HG02798 (cell line): ENCODE results near the gene POLDIP2.
"Not testable (repeated sequence)": the region's sequence is repeated elsewhere in the genome, so short reads cannot be mapped to it uniquely, and the experiment has no call there.

ENCODE experiments used
- ATAC-seq: cut with Tn5 transposase; IDR thresholded peaks from one replicate; pipeline ENCODE4 v1.9.1; 2021; ENCODE audit warnings: mild to moderate bottlenecking; ENCODE audit not compliant: unreplicated experiment, poor library complexity

The POLDIP2 gene

DNA sequence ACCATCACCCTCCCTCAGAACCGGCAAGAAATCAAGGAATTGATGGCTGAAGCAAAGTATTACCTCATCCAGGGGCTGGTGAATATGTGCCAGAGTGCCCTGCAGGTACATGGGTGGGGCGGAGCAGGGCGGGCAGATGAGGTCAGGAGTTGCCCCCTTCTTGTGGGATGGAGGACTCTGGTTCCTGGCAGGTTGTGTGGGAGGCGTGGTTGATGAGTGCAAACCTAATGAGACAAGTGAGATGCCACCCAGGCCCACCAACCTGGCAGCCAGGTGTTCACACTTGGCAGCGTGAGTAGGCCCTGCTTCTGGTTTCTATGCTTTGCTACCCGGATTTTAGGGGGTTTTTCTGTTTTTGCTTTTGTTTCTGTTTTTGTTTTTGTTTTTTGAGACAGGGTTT is 17.0 kb downstream of the POLDIP2 start:
- ATAC-seq, result no peak

DNA sequence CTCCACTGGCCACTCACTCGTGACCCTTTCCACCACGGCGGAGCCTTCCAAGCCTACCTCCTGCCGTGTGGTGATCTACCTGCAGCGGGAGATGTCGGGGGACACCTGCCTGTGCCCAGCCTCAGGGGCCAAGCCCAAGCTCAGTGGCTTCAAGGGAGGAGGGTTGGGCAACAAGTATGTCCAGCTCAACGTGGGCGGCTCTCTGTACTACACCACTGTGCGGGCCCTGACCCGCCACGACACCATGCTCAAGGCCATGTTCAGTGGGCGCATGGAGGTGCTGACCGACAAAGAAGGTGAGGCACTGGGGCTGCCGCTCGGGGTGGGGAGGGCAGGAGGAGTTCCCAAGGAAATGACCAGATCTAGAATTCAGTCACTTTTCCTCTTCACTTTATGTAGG is 17.9 kb downstream of the POLDIP2 start:
- ATAC-seq, result no peak

DNA sequence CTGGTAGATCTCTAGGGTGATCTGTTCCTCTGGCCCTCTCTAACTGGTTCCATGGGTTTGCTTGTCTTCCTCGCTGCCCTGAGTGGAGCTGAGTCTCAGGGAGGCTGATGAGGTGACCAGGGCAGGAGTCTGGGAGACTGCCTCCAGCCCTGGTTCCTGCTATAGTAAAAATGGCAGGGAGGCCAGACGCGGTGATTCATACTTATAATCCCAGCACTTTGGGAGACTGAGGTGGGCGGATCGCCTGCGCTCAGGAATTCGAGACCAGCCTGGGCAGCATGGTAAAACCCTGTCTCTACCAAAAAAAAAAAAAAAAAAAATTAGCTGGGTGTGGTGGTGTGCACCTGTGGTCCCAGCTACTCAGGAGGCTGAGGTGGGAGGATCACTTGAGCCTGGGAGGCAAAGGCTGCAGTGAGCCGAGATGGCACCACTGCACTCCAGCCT is 18.5 kb downstream of the POLDIP2 start:
- not testable (repeated sequence) for ATAC-seq

DNA sequence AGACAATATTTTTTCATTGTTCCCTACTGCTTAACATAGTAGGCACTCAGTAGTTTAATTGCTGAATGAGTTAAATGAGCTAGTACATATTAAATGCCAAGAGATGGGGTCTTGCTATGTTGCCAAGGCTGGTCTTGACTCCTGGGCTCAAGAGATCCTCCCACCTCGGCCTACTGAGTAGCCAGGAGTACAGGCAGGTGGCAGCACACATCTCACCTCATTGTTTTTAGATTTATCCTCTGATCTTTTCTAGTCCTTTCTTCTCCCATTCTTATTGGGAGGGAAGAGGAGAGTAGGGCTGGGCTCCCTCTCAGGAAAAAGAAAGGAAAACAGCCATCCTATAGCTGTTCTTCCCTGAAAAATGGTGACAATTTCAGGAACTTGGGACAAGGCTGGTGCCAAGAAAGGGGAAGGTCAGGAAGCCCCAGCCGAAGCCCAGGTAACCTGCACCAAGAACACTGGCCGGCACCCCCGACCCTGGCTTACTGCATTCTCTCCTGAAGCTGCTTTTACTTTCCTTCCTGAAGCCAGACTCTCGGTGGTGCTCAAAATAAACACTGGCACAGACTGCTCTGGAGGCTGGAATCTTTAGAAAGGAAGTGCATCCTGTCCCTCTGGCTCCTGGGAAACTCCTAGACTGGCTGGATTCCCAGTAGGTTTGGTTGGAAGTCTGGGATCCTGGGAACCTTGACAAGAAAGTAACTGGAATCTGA is 19.1 kb downstream of the POLDIP2 start:
- ATAC-seq, result no peak

DNA sequence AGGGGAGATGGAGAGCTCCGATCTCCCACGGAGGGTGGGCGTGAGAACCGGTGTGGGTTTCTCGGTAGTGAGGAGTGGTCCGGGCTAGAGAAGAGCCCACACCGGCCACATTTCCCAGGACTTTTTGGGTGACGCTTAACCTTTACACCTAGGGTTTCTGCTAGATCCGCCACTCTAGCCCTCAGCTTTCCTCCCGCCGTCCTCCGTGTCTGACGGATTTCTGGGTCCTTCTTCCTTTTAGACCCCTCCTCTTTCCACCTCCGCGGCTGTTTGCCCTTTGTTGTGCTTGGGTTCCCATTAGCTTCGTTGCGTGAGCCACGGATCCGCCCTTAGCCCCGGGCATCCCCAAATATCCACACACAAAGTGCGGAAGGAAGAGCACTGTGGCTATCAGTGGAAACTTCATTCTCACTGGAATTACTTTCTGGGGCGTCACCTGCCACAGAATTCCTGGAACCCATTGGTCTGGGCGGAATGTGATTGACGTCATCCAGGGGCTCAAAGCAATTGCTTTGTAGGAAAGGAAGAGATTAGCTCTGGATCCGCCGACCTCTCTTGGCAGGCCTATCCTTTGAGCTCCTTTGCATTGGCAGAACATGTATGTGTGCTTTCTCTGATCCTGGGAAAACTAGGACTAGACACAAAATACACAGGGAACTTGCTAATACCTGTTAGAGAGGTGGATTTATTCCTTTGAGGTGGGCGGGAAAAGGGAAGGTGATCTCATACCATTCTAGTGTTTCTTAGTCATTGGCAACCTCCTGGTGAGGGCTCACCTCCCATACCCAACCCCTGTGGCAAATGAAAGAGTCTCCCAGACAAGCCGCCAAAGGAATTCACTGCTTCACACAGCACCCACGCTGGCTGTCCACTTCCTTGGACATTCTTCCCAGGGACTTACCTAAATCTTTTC is 21.1 kb downstream of the POLDIP2 start:
- no peak for ATAC-seq

DNA sequence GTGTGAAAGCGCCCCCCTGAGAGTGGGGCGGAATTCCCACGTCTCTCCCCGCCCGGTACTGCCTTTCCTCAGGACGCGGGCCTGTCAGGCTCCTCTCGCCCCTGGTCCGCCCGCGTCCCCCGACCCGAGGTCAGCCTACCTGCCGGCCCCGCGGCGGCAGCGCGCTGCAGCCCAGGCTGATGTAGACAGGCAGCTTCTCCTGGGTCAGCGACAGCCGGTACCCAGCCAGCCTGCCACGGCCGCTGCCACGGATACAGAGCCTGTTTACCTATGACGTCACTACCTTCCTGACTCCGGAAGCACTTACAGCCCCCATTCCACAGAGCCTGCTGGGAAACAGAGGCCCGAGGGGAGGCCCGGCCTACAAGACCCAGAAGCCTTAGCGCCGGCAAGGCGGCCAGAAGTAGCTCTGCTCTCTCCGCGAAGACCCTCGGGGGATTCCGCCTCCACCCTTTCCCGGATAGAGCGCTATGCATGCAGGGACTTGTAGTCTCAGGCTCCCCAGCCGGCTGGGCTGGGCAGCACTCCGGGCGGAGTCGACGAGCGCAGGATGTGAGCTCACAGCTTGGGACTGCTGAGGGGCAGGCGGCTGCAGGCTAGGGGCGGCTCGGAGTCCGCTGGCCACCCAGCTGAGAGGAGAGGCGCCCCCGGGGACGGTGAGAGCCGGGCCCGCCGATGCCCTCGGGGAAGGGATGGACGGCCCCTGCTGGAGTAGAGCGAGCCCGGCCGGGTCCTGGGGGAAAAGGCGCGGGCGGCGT is 21.9 kb downstream of the POLDIP2 start, which contains the start of the genes IFT20 and TNFAIP1:
IFT20 (minus strand) TSS at position 272 of the 758 bp plus-strand sequence. CDS start 3,487 bp downstream, outside the sequence.
TNFAIP1 (plus strand) TSS at position 561 of the 758 bp plus-strand sequence. CDS start 3,761 bp downstream, outside the sequence.
- ATAC-seq, result peak; percentile 96

DNA sequence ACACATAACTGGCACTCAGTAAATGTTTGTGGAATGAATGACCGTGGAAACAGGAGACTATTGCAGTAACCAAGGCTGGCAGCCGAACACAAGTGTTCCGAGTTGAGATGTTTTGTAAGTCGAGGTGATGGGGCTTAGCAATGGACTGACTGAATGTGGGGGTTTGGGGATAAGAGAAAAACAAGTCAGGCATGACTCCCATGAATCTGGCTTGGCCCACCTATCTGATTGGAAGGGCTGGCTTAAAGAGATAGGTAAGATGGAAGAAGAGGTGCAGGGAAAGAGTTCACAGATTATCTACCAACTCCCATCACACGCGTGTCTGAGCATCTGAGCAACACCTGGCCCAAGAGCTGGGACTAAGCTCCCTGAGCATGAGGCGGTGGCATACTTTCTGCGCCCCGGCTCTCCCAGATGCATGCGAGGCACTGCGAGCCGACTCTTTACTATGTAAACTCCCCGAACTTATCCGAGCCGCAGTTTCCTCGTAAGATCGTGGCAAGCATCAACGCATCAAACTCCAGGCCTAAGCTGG is 22.6 kb downstream of the POLDIP2 start:
- ATAC-seq, result no peak

DNA sequence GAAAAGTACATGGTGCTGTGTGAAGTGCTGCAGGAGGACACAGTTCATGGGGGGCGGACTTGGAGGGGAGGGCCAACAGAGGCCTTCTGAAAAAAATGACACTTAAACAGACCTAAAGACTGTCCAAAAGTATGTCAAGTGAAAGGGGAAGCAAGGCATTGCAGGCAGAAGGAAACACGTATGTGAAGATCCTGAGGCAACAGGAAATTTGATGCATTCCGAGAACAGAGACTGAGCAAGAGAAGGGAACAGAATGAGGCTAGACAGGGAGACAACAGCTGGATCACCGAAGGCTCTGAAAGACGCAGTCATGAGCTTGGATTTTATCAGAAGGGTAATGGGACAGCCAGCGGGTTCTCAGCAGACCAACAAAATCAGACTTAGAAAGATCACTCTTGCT is 23.2 kb downstream of the POLDIP2 start:
- ATAC-seq, result no peak

DNA sequence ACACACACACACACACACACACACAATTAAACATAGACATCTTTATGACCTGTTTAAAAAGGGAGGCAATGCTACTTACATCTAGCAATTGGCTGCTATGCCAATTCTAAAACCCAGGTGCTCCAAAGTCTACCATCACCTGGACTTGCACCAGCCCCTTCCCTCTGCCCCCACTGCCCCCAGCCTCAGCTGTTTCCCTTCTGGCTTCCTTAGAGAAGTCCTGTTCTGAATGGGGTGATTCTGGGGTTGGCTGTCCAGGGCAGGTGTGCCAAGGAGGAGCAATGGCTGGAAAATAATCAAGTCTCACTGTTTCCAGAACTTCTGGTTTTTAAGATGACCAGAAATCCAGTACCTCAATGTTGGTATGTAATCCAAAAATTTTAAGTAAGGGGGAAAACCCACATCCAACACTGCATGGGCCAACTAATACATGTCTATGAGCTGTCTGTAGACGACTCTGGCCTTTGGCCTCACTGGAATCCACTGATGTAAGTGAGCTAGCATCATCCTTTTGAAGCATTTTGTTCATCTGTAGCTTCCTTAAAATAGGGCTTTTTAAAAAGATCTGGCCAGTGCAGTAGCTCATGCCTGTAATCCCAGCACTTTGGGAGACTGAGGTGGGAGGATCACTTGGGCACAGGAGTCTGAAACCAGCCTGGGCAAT is 24.1 kb downstream of the POLDIP2 start:
- no peak for ATAC-seq

DNA sequence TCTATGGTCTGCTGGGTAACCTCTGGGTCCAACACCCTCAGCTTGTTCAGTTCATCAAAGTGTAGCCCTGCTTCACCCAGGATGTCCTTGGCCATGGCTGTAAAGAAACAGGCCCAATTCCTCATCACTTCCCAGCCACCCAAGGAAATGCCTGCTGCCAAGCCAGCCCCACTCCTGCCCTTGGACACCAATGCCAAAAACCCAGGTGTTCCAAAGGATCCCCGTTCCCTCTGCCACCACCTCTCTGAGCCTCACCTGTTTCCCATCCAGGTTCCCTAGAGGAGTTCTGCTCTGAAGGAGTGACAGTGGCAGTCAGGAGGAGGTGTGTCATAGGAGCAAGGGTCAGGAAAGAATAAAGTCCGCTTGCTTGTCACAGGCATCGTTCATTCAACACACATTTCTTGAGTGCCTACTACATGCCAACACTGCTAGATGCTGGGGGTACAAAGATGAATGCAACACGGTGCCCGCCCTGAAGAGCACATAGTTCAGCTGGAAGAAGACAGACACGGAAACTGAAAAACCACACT is 25.4 kb downstream of the POLDIP2 start:
- ATAC-seq, result no peak

DNA sequence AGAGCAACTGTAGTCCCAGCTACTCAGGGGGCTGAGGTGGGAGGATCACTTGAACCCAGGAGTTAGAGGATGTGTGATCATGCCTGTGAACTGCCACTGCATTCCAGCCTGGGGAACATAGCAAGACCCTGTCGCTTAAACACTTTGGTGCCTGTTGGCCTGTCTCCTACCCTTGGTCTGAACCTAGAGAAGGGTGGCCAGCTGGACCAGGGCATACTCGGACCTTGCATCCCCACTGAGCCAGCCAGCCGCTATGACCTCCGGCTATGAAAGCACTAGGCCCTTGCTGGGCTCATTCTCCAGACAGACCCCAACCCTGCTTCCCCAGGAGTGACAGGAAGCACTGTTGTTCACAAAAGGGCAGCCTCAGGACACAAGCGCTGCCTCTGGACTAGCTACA is 26.7 kb downstream of the POLDIP2 start:
- ATAC-seq, result no peak

DNA sequence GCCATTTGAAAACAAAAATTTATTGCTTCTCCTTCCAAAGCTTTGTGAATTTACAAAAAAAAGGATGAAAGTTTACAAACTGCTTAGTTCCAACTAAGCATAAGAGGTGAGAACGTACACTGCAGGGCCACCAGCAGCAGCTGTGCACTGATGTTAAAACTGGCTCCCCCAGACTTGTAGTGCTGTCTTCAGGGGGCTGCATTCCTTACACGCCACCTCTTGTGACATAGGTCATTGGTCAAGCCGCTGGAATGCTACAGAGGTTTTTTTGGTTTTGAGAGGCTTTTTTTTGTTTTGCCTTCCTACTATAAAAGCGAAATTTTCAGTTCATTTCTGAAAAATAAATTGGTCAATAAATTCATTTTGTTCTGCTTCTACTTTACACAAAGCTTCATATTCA is 29.0 kb downstream of the POLDIP2 start:
- ATAC-seq, result no peak

DNA sequence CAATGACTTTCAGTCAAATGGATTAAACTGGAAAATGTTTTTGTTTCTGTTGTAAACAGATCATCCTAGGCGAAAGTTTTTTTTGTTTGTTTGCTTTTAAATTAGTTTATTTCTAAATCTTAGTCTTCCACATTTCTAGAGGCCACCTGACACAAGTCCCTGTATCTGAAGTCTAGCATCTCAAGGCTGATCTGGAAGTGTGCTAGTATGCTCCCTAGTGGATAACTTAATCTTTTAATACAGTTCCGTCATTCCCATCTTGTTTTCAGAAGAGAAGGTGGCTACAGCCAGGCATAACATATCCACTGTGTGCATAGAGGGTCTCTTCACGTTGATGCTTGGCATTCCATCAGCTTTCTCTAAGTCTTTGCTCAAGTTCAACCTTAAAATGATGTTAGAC is 29.6 kb downstream of the POLDIP2 start:
- no peak for ATAC-seq

DNA sequence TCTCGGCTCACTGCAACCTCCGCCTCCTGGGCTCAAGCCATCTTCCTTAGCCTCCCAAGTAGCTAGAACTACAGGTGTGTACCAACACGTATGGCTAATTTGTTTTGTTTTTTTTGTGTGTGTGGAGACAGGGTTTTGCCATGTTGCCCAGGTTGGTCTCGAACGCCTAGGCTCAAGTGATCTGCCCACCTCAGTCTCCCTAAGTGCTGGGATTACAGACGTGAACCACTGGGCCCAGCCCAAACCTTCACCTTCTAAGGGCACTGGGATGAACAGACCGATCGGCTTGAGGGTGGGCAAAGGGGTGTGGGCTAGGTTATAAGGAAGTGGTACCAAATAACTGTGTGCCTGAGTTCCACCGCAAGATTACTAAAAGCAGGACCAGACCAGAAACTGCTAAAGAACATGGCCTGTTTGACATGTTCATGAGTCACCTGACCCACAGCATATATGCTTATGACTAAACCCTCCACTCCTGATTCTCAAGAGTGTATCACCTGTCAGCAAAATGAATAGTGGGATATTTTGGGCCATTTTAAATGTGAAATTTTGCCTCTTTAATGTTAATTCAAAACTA is 30.2 kb downstream of the POLDIP2 start:
- peak; percentile 63 for ATAC-seq

DNA sequence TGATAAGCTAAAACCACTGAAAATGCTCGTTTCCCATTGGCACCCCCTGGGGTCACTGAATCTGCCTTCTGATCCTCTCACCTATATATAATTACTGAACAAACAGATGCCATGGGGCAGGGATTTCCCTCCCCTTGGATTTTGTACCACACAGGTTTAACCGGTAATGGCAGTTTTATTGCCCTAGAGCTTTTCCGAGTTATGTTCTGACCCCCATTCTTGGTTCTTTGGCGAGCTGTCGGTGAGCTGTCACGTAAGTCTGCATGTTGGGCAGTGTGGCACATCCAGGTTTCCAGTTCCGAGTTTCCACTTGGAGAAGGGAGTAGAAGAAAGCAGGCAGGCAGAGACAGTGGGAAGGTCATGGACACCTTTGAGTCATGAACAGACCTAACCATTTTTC is 31.2 kb downstream of the POLDIP2 start:
- ATAC-seq, result no peak

DNA sequence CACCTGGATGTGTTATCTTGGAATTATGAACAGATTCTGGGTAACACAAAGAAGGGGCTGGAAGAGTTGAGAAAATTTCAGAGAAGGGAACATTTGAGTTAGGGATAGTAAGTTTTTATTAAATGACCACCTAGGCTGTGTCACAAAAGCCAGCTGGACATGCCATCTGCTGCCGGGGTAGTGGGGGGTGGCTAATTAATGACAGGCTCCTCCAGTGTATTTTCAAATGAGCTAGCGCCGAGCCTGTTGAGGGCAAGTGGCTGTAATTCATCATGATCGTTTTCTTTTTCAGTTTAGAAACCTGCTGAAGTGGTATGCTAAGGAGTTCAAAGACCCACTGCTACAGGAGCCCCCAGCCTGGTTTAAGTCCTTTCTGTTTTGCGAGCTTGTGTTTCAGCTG is 32.1 kb downstream of the POLDIP2 start:
- no peak for ATAC-seq

DNA sequence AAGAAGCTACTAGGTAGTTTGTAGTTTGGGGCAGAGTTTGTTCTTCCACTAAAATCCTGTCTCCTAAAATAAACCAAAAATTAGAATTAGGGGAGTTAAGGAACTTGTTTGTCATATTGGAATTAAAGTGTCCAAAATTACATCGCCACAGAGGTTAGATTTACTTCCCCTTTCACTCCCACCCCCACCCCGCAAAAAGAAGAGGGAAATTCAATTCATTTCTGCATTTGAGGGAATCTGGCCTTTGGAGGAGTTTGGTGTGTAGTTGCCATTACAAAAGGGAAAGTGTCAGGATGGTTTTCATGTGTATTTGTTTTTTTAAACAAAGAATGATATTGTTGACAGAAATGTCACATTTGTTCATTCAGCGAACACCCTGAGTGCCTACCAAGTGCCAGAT is 32.5 kb downstream of the POLDIP2 start:
- no peak for ATAC-seq

DNA sequence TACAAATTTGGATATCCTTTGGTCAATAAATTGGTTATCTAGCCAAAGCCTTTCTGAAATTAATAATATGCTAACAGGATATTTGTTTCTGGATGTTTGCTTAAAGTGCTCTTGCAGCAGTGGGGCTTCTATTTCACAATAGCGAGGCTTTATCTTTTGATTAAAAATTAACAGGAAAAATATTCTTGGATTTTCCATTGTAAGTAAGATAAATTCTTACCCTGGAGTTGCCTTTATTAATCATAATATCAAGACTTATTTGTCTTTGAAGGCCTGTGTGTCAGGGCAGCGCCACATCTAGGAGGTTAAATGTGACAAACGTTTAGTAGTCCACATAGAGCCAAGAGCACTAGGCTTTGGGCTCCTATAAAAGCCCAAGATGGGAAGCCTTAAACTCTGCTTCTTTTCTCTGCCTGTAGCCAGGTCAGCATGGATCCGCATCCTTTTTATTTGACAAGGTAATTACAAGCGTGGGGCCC is 33.0 kb downstream of the POLDIP2 start:
- no peak for ATAC-seq
